H1 (cell line): ENCODE data around the gene ARAP3.

ENCODE experiments used
- EGR1 ChIP-seq: IDR thresholded peaks from 2 replicates; pipeline ENCODE4 v1.6.1; 2011; ENCODE audit warnings: low read depth, low read length, borderline replicate concordance
- EP300 ChIP-seq, 2 experiments: IDR thresholded peaks; 1 replicate in 1 of 2; 2 replicates in 1 of 2; pipeline ENCODE4 v1.6.1; 2011 to 2012; ENCODE audit warnings: low read depth in 2 of 2, low read length in 2 of 2, mild to moderate bottlenecking in 2 of 2, borderline replicate concordance in 1 of 2, inconsistent platforms in 1 of 2, moderate library complexity in 1 of 2
- POLR2AphosphoS5 ChIP-seq: IDR thresholded peaks from 2 replicates; pipeline ENCODE4 v1.6.1; 2011; ENCODE audit warnings: low read depth, low read length
- RBBP5 ChIP-seq: IDR thresholded peaks from 2 replicates; pipeline ENCODE4 v1.7.1; 2012; ENCODE audit warnings: low read depth, mild to moderate bottlenecking, inconsistent platforms, low read length, moderate library complexity, borderline replicate concordance
- SAP30 ChIP-seq: fragments of 300-600 bp; sonication (generic); IDR thresholded peaks from 2 replicates; pipeline ENCODE4 v1.7.1; 2012; ENCODE audit warnings: low read length, moderate library complexity, mild to moderate bottlenecking, inconsistent platforms; ENCODE audit not compliant: insufficient read depth, insufficient replicate concordance
- TAF1 ChIP-seq: IDR thresholded peaks from 2 replicates; pipeline ENCODE4 v1.6.1; 2011; ENCODE audit warnings: mild to moderate bottlenecking, low read depth, low read length
- ZNF274 ChIP-seq: IDR thresholded peaks from 2 replicates; pipeline ENCODE4 v1.7.0; 2012; ENCODE audit warnings: low read length, borderline replicate concordance; ENCODE audit errors: extremely low read depth
- TF ChIP-seq, protein P1 (sequence below), 3 experiments: IDR thresholded peaks; 1 replicate in 2 of 3; 2 replicates in 1 of 3; pipeline versions ENCODE4 v1.5.1 to v1.6.1; 2011; ENCODE audit warnings: low read length in 3 of 3, mild to moderate bottlenecking in 3 of 3, inconsistent platforms in 2 of 3, low read depth in 1 of 3, moderate library complexity in 1 of 3; ENCODE audit not compliant: insufficient read depth in 1 of 3; ENCODE audit errors: control extremely low read depth in 1 of 3
- TF ChIP-seq, protein P2 (sequence below): IDR thresholded peaks from 2 replicates; pipeline ENCODE4 v1.6.1; 2012; ENCODE audit warnings: low read length, inconsistent platforms
- TF ChIP-seq, protein P3 (sequence below): IDR thresholded peaks from 2 replicates; pipeline ENCODE4 v1.6.1; 2012; ENCODE audit warnings: inconsistent platforms

DNA sequence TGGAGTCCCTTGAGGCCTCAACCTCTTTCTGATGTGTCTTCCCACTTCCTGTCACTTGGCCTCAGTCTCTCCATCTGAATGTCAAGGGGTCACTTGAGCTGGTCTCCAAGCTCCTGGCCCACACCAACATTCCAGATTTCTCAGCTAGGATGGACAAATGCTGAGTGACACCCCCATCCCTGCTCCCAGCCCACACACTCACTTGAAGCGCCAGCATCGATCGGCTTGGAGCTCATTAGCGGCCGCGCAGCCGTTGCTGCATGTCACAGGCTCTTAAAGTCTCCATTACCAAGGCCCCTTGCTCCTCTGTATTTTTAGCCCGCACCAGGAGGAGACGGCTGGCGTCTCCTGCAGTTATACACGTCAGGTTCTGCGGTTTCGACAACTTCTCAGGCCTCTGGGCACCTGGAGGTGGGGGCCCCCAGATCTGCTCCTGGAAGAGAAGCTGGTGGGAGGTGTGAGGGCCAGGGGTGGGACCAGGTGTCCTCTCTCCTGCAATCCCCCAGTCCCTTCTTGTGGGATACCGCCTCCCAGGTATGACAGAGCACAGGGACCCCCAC lies 33.4 kb upstream of the ARAP3 start:
- TF ChIP-seq, protein P1, sequence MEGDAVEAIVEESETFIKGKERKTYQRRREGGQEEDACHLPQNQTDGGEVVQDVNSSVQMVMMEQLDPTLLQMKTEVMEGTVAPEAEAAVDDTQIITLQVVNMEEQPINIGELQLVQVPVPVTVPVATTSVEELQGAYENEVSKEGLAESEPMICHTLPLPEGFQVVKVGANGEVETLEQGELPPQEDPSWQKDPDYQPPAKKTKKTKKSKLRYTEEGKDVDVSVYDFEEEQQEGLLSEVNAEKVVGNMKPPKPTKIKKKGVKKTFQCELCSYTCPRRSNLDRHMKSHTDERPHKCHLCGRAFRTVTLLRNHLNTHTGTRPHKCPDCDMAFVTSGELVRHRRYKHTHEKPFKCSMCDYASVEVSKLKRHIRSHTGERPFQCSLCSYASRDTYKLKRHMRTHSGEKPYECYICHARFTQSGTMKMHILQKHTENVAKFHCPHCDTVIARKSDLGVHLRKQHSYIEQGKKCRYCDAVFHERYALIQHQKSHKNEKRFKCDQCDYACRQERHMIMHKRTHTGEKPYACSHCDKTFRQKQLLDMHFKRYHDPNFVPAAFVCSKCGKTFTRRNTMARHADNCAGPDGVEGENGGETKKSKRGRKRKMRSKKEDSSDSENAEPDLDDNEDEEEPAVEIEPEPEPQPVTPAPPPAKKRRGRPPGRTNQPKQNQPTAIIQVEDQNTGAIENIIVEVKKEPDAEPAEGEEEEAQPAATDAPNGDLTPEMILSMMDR (IDR thresholded peaks at IDR 0.05; ENCODE audit: control extremely low read depth in 1 of 3, insufficient read depth in 1 of 3, low read depth in 1 of 3, low read length in 3 of 3), result no peak
- TF ChIP-seq POLR2AphosphoS5, result no peak
- TF ChIP-seq EP300 (IDR thresholded peaks at IDR 0.05; ENCODE audit: borderline replicate concordance in 1 of 2, low read depth in 2 of 2, low read length in 2 of 2), result no peak
- TF ChIP-seq, protein P2, sequence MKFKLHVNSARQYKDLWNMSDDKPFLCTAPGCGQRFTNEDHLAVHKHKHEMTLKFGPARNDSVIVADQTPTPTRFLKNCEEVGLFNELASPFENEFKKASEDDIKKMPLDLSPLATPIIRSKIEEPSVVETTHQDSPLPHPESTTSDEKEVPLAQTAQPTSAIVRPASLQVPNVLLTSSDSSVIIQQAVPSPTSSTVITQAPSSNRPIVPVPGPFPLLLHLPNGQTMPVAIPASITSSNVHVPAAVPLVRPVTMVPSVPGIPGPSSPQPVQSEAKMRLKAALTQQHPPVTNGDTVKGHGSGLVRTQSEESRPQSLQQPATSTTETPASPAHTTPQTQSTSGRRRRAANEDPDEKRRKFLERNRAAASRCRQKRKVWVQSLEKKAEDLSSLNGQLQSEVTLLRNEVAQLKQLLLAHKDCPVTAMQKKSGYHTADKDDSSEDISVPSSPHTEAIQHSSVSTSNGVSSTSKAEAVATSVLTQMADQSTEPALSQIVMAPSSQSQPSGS, result no peak
- no peak for TF ChIP-seq TAF1
- no peak for TF ChIP-seq RBBP5
- TF ChIP-seq, protein P3, sequence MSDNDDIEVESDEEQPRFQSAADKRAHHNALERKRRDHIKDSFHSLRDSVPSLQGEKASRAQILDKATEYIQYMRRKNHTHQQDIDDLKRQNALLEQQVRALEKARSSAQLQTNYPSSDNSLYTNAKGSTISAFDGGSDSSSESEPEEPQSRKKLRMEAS, result no peak
- no peak for TF ChIP-seq EGR1
- TF ChIP-seq SAP30, result no peak
- TF ChIP-seq ZNF274, result no peak
